C4-2B (cell line): ENCODE results near the gene RAB32.
"Not testable (repeated sequence)": the region's sequence is repeated elsewhere in the genome, so short reads cannot be mapped to it uniquely, and the experiment has no call there.

Source experiments
- H3K27ac ChIP-seq: fragments of 450-650 bp; 2 replicates; pipeline ENCODE4 v1.5.1; 2017
- ZFX ChIP-seq: fragments of 450-650 bp; IDR thresholded peaks from 2 replicates; pipeline ENCODE4 v1.6.1; 2017
- TF ChIP-seq, protein P1 (sequence below): fragments of 450-650 bp; conservative IDR thresholded peaks from 2 replicates; pipeline ENCODE4 v1.5.1; 2017; ENCODE audit warnings: mild to moderate bottlenecking

Gene RAB32

DNA sequence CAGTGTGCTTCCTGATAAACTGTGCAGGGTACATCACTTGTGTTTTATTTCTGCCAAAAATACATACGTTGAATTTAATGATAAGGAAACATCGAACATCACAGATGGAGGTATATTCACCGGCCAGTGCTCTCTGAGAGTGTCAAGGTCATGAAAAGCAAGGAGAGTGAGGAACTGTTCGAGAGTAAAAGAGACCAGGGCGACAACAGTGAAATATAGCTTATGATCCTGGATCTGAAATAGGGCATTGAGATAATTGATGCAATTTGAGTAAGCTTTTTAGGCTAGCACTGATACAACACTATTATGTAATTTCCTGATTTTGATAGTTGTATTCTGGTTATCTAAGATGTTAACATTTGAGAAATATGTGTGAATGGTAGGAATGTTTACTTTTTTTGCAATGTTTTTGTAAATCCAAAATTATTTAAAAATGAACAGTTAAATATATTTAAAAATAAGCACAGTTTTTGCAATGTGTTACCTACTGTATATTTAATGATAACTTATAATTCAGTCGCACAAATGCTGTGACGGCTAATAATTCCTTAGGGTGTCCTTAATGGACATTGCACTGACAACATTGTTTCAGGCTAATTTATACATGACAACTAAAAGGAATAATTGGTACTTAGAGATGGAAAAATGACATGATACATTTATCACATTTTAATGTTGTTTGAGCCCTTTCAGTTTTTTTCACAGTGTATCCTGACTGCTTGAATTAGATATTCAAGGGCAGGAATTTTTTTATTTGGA is 9.9 kb downstream of the RAB32 start:
- no peak overlapping the region for H3K27ac ChIP-seq
- no peak for TF ChIP-seq ZFX
- TF ChIP-seq, protein P1, sequence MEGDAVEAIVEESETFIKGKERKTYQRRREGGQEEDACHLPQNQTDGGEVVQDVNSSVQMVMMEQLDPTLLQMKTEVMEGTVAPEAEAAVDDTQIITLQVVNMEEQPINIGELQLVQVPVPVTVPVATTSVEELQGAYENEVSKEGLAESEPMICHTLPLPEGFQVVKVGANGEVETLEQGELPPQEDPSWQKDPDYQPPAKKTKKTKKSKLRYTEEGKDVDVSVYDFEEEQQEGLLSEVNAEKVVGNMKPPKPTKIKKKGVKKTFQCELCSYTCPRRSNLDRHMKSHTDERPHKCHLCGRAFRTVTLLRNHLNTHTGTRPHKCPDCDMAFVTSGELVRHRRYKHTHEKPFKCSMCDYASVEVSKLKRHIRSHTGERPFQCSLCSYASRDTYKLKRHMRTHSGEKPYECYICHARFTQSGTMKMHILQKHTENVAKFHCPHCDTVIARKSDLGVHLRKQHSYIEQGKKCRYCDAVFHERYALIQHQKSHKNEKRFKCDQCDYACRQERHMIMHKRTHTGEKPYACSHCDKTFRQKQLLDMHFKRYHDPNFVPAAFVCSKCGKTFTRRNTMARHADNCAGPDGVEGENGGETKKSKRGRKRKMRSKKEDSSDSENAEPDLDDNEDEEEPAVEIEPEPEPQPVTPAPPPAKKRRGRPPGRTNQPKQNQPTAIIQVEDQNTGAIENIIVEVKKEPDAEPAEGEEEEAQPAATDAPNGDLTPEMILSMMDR: no peak

DNA sequence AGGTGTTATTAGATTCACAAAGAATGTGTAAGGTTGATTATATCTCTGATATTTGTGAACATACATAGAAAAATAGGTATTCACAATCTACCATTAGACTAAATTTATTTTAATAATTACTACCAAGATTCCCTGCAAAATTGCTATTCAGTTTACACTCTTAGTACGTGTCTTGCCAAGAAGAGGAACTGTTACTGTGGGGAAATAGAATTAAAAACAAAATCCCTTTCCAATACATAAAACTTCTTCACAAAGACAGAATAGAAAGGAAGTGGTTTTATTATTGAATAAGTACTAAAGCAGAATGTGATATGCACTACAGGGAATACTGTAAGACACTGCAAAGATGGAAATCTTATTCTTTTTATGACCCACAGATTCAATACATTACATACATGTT is 17.0 kb downstream of the RAB32 start:
- TF ChIP-seq ZFX: no peak
- TF ChIP-seq, protein P1: no peak
- no peak overlapping the region for H3K27ac ChIP-seq

DNA sequence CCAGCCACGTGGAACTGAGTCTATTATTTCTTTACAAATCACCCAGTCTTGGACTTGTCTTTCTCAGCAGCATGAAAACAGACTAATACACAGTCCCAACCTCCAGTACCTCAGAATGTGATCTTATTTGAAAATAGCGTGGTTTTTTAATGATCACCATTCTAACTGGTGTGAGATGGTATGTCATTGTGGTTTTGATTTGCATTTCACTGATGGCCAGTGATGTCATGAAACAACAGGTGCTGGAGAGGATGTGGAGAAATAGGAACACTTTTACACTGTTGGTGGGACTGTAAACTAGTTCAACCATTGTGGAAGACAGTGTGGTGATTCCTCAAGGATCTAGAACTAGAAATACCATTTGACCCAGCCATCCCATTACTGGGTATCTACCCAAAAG is 23.0 kb downstream of the RAB32 start:
- H3K27ac ChIP-seq: not testable (repeated sequence)

DNA sequence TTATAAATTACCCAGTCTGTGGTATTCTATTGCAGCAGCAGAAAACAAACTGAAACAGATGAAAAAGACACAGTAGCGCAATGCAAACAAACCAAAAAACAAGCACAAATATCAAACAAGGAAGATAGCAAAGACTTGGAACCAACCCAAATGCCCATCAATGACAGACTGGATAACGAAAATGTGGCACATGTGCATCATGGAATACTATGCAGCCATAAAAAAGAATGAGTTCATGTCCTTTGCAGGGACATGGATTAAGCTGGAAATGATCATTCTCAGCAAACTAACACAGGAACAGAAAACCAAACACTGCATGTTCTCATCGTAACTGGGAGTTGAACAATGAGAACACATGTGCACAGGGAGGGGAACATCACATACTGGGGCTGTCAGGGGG is 25.0 kb downstream of the RAB32 start:
- H3K27ac ChIP-seq: not testable (repeated sequence)

DNA sequence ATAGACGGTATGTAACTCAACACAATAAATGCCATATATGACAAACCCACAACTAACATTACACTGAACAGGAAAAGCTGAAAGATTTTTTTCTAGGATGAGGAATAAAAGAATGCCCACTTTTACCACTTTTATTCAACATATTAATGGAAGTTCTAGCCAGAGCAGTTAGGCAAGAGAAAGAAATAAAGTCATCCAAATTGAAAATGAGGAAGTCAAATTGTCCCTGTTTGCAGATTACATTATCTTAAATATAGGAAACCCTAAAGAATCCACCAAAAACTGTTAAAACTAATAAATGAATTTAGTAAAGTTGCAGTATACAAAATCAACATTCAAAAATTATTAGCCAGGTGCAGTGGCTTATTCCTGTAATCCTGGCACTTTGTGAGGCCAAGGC is 30.6 kb downstream of the RAB32 start:
- H3K27ac ChIP-seq: no peak overlapping the region
- TF ChIP-seq, protein P1: no peak
- no peak for TF ChIP-seq ZFX

DNA sequence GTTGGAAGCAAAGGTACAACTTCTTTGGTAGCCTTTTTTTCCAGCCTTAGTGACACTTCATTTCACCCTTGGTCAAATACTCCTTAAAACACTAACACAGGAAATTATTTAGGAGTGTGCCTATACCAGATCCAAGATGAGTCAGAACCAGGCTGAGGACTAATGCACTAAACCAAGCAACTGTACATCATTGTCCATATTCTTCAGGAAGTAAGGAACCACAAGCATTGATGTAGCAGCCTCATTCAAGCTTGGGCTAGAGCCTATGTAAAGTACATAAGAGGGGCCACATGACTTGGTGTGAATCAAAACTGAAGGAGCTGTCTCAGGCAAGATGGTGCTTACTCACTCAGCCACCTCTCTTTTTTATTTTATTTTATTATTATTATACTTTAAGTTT is 34.4 kb downstream of the RAB32 start:
- no peak overlapping the region for H3K27ac ChIP-seq
- no peak for TF ChIP-seq ZFX
- TF ChIP-seq, protein P1: no peak

DNA sequence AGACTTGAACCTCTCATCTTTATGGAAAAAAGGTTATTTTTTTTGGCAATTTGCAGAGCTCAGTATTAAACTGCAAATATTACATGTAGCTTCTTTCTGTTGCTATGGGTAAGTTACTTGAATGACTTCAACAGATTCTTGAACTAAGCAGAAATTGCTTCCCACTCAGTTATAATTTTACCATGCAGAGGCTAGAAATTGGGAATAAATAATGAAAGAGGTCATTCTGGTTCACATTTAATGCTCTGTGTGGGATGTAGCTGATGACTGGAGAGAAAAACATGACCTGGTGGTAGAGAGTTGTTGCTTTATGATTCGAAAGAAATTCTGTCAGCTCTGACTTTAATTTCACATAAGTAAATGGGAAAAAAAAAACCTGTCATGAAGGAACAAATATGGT is 38.3 kb downstream of the RAB32 start:
- H3K27ac ChIP-seq: no peak overlapping the region
- no peak for TF ChIP-seq ZFX
- TF ChIP-seq, protein P1: no peak

DNA sequence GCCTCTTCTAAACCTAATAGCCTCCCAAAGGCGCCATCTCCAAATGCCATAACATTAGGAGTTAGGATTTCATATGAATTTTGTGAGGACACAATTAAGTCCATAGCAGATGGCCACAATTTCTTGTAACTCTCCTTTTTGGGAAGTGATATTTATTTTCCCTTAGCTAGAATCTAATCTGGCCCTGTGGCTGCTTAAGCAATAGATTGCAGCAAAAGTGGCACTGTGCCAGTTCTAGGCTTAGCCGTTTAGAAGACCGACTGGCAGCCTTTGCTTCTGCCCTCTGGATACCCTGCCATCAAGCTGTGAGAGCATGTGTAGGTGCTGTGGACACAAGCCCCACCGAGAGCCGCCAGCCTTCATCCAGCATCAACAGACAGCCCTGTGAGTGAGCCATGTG is 39.2 kb downstream of the RAB32 start:
- H3K27ac ChIP-seq: no peak overlapping the region
- TF ChIP-seq ZFX: no peak
- TF ChIP-seq, protein P1: no peak
